ENCODE data around the gene FAM131C. TPM values are rescaled to one million over a fixed set of nuclear protein-coding genes. Genes with fewer than 3 reads are reported as not detected.
A peak's percentile ranks its signal among the peaks of the same experiment; 100 is the strongest.

FAM131C gene
- total RNA-seq, 1 donor from 2014 or later: 1.1 TPM

GRCh38 chr1:16075337-16076030 lies 2.0 kb upstream of the FAM131C start:
- DNase-seq: no peak
- H3K27me3 Mint-ChIP-seq (ENCODE audit: unreplicated experiment): peaks cover 11% of the 10 kb centered on the region
- H3K9me3 Mint-ChIP-seq (ENCODE audit: unreplicated experiment): peaks cover 4% of the 10 kb centered on the region
- H3K4me1 Mint-ChIP-seq (ENCODE audit: low read depth, unreplicated experiment): peaks cover 6% of the 10 kb centered on the region
- no peak overlapping the region for H3K4me3 Mint-ChIP-seq (ENCODE audit: unreplicated experiment)
- H3K27ac Mint-ChIP-seq (ENCODE audit: unreplicated experiment): no peak overlapping the region
- no peaks in the 10 kb centered on the region for H3K36me3 Mint-ChIP-seq (ENCODE audit: unreplicated experiment)
- no peak for TF ChIP-seq CTCF (IDR thresholded peaks at IDR 0.05; ENCODE audit: partially characterized antibody, unreplicated experiment)

DNA sequence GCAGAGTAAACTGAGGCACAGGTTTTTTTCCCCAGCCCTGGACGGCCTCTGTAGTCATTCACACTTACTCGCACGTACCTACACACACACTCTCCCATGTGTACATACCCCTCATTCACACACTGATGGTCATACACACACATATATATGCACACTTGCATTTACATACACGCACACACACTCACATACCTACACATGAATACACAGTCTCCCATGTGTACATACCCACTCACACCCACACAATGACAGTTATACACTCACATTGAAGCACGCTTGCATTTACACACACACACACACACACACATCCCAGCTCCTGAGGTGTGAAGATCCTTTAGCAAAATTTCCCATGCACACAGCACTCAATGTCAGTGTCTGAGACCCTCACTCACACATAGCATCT lies 766 bp upstream of the FAM131C start:
- Mint-ChIP-seq H3K27ac (ENCODE audit: unreplicated experiment) (no peak overlapping the region), H3K27me3 (ENCODE audit: unreplicated experiment) (peaks cover 12% of the 10 kb centered on the region), H3K9me3 (ENCODE audit: unreplicated experiment) (peaks cover 6% of the 10 kb centered on the region), H3K4me3 (ENCODE audit: unreplicated experiment) (peak overlapping the region; percentile 78), H3K36me3 (ENCODE audit: unreplicated experiment) (no peaks in the 10 kb centered on the region), H3K4me1 (ENCODE audit: low read depth, unreplicated experiment) (peaks cover 6% of the 10 kb centered on the region)
- no peak for DNase-seq
- TF ChIP-seq CTCF (IDR thresholded peaks at IDR 0.05; ENCODE audit: partially characterized antibody, unreplicated experiment): no peak

DNA sequence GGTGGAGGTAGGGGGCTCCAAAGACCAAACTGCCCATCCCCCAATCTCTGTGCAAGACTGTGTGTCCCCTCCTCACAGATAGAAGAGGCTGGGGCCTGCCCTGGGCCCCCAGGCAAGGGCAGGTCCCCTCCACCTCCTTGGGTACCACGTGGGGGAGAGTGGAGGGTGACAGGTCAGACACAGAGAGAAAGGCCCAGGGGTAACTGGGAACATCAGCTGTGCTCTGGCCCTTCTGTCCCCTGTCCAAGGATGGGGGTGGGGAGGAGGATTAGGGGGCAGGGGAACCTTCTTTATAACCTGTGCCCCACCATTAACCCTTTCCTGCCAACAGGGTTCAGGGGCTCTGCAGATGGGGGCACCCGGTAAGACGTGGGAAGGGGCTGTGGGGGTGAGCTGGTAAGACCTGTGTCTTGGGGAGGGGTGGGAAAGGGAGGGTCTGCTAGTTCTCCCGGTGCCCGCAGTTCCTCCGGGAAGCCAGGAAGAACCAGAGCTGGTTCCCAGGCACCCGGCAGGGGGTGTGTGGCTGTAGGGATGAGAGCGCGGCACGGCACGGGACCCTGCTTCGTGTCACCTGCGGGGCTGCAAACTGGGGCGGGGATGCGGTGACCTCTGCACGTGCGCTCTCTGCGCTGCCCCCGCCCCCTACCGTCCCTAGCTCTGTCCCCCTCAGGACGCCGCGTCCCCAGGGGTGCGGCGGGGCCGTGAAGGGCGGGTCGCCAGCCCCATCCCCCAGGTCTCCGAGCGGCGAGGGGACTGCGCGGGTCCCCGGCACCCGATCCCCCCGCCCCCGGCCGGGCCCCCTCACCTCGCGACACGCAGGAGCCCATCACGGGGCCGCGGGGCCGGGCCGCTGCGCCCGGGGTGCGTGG lies 601 bp downstream of the FAM131C start:
- Mint-ChIP-seq H3K4me3 (ENCODE audit: unreplicated experiment) (no peak overlapping the region), H3K36me3 (ENCODE audit: unreplicated experiment) (no peaks in the 10 kb centered on the region), H3K9me3 (ENCODE audit: unreplicated experiment) (peaks cover 6% of the 10 kb centered on the region), H3K27me3 (ENCODE audit: unreplicated experiment) (peaks cover 12% of the 10 kb centered on the region), H3K4me1 (ENCODE audit: low read depth, unreplicated experiment) (peaks cover 8% of the 10 kb centered on the region), H3K27ac (ENCODE audit: unreplicated experiment) (no peak overlapping the region)
- peak; percentile 55 for DNase-seq
- no peak for TF ChIP-seq CTCF (IDR thresholded peaks at IDR 0.05; ENCODE audit: partially characterized antibody, unreplicated experiment)

GRCh38 chr1:16072095-16072494 lies 1.4 kb downstream of the FAM131C start:
- H3K9me3 Mint-ChIP-seq (ENCODE audit: unreplicated experiment): peaks cover 6% of the 10 kb centered on the region
- no peaks in the 10 kb centered on the region for H3K36me3 Mint-ChIP-seq (ENCODE audit: unreplicated experiment)
- H3K4me3 Mint-ChIP-seq (ENCODE audit: unreplicated experiment): no peak overlapping the region
- peaks cover 14% of the 10 kb centered on the region for H3K4me1 Mint-ChIP-seq (ENCODE audit: low read depth, unreplicated experiment)
- no peak for TF ChIP-seq CTCF (IDR thresholded peaks at IDR 0.05; ENCODE audit: partially characterized antibody, unreplicated experiment)
- no peak overlapping the region for H3K27ac Mint-ChIP-seq (ENCODE audit: unreplicated experiment)
- no peak for DNase-seq
- peaks cover 15% of the 10 kb centered on the region for H3K27me3 Mint-ChIP-seq (ENCODE audit: unreplicated experiment)

GRCh38 chr1:16071614-16072013 lies 1.8 kb downstream of the FAM131C start:
- no peak for TF ChIP-seq CTCF (IDR thresholded peaks at IDR 0.05; ENCODE audit: partially characterized antibody, unreplicated experiment)
- DNase-seq: no peak
- H3K27ac Mint-ChIP-seq (ENCODE audit: unreplicated experiment): no peak overlapping the region
- H3K27me3 Mint-ChIP-seq (ENCODE audit: unreplicated experiment): peaks cover 15% of the 10 kb centered on the region
- H3K36me3 Mint-ChIP-seq (ENCODE audit: unreplicated experiment): no peaks in the 10 kb centered on the region
- H3K4me3 Mint-ChIP-seq (ENCODE audit: unreplicated experiment): no peak overlapping the region
- H3K9me3 Mint-ChIP-seq (ENCODE audit: unreplicated experiment): peaks cover 6% of the 10 kb centered on the region
- H3K4me1 Mint-ChIP-seq (ENCODE audit: low read depth, unreplicated experiment): peaks cover 14% of the 10 kb centered on the region
